GM23338 (cell line): Measurements from ENCODE around the gene AP1M2. TPM values are rescaled to one million over a fixed set of nuclear protein-coding genes. Genes with fewer than 3 reads are reported as not detected.

Experiments used
- ATAC-seq: fragments of 200-7000 bp; cut with Tn5 transposase; 3 replicates; pipeline ENCODE4 v1.9.1; 2020
- DNase-seq: peaks from one replicate; pipeline ENCODE4 v3.0.0-alpha.2; 2015; ENCODE audit warnings: low spot score
- H2AFZ ChIP-seq: fragments of 200-600 bp; sonication (generic); 2 replicates; pipeline ENCODE4 v1.8.0; 2016; ENCODE audit warnings: antibody characterized with exemption, mild to moderate bottlenecking, moderate library complexity
- H3F3A ChIP-seq: fragments of 200-600 bp; sonication (generic); replicated peaks from 2 replicates; pipeline ENCODE4 v1.8.0; 2017; ENCODE audit warnings: antibody characterized with exemption, mixed run types, low read depth
- H3K27ac ChIP-seq: fragments of 200-600 bp; sonication (generic); 2 replicates; pipeline ENCODE4 v1.6.1; 2016; ENCODE audit warnings: low read depth
- H3K27me3 ChIP-seq: fragments of 200-600 bp; sonication (generic); 2 replicates; pipeline ENCODE4 v1.8.0; 2016; ENCODE audit warnings: mild to moderate bottlenecking, mixed run types, moderate library complexity; ENCODE audit not compliant: insufficient read depth
- H3K36me3 ChIP-seq: fragments of 200-600 bp; sonication (generic); 2 replicates; pipeline ENCODE4 v1.8.0; 2016; ENCODE audit warnings: mild to moderate bottlenecking; ENCODE audit not compliant: insufficient read depth
- H3K4me1 ChIP-seq: fragments of 200-600 bp; sonication (generic); 2 replicates; pipeline ENCODE4 v1.8.0; 2016; ENCODE audit warnings: mild to moderate bottlenecking, moderate library complexity; ENCODE audit not compliant: insufficient read depth
- H3K4me2 ChIP-seq: fragments of 200-600 bp; sonication (generic); 2 replicates; pipeline ENCODE4 v1.7.1; 2017; ENCODE audit warnings: mixed run types
- H3K4me3 ChIP-seq: fragments of 200-600 bp; sonication (generic); 2 replicates; pipeline ENCODE4 v1.6.1; 2016; ENCODE audit warnings: mixed run types
- H3K79me2 ChIP-seq: fragments of 200-600 bp; sonication (generic); replicated peaks from 2 replicates; pipeline ENCODE4 v1.8.0; 2017; ENCODE audit warnings: mild to moderate bottlenecking; ENCODE audit not compliant: insufficient read depth
- H3K9me2 ChIP-seq: fragments of 200-600 bp; sonication (generic); 2 replicates; pipeline ENCODE4 v1.8.0; 2017; ENCODE audit not compliant: insufficient read depth
- H4K20me1 ChIP-seq: fragments of 200-600 bp; sonication (generic); replicated peaks from 2 replicates; pipeline ENCODE4 v1.8.0; 2017; ENCODE audit warnings: mild to moderate bottlenecking; ENCODE audit not compliant: insufficient read depth
- H3K27ac Mint-ChIP-seq: 2 replicates; pipeline ENCODE4 v1.8.0; 2020; ENCODE audit warnings: inconsistent platforms, mild to moderate bottlenecking, moderate library complexity, mixed read lengths
- H3K27me3 Mint-ChIP-seq: 3 replicates; pipeline ENCODE4 v1.8.0; 2022; ENCODE audit warnings: low read depth, mild to moderate bottlenecking, moderate library complexity, mixed read lengths, inconsistent platforms; ENCODE audit not compliant: insufficient read depth, poor library complexity
- H3K36me3 Mint-ChIP-seq: 3 replicates; pipeline ENCODE4 v1.8.0; 2021; ENCODE audit warnings: low read depth, mild to moderate bottlenecking, inconsistent platforms, moderate library complexity, mixed read lengths
- H3K4me1 Mint-ChIP-seq: 3 replicates; pipeline ENCODE4 v1.8.0; 2020; ENCODE audit warnings: mild to moderate bottlenecking, inconsistent platforms, mixed read lengths
- H3K4me3 Mint-ChIP-seq: 3 replicates; pipeline ENCODE4 v1.8.0; 2021; ENCODE audit warnings: moderate library complexity, mild to moderate bottlenecking, inconsistent platforms, mixed read lengths
- H3K9me3 Mint-ChIP-seq: 3 replicates; pipeline ENCODE4 v1.8.0; 2020; ENCODE audit warnings: moderate library complexity, mild to moderate bottlenecking, inconsistent platforms, mixed read lengths
- EZH2phosphoT487 ChIP-seq: fragments of 200-600 bp; sonication (generic); IDR thresholded peaks from one replicate; pipeline ENCODE4 v1.8.1; 2018; ENCODE audit warnings: antibody characterized with exemption; ENCODE audit not compliant: unreplicated experiment
- NANOG ChIP-seq: IDR thresholded peaks from 2 replicates; pipeline ENCODE4 v1.6.1; 2016; ENCODE audit warnings: antibody characterized with exemption, borderline replicate concordance
- POLR2AphosphoS5 ChIP-seq: IDR thresholded peaks from 2 replicates; pipeline ENCODE4 v1.6.1; 2016; ENCODE audit warnings: antibody characterized with exemption, low read depth
- REST ChIP-seq: IDR thresholded peaks from one replicate; pipeline ENCODE4 v1.6.1; 2018; ENCODE audit warnings: antibody characterized with exemption; ENCODE audit not compliant: unreplicated experiment
- ZNF114 ChIP-seq: fragments of 250-450 bp; sonication (Bioruptor Pico); IDR thresholded peaks from 2 replicates; pipeline ENCODE4 v1.5.0; 2020; ENCODE audit warnings: mild to moderate bottlenecking, moderate library complexity
- polyA plus RNA-seq: library from polyadenylated mRNA; unstranded; fragments of >200 nt; fragmentation: Nextera tagmentation; extraction: Ambion mirVana; gene quantifications from 2 replicates; pipeline ENCODE4 v1.2.1, GENCODE V29; 2016
- total RNA-seq: library from RNA; depleted of rRNA; stranded (reverse); fragments of >200 nt; shearing (Covaris generic); gene quantifications from 2 replicates; pipeline ENCODE4 v1.2.3, GENCODE V29; 2014
- TF ChIP-seq, protein P1 (sequence below): fragments of 250-450 bp; sonication (Bioruptor Pico); IDR thresholded peaks from 2 replicates; pipeline ENCODE4 v1.5.0; 2020; ENCODE audit warnings: mild to moderate bottlenecking, moderate library complexity

AP1M2 gene
- total and polyA plus RNA-seq, 2 experiments from 2014 or later: 128 to 165 TPM

GRCh38 chr19:10602330-10603083 lies 15.4 kb upstream of the AP1M2 start:
- Histone ChIP-seq H3K79me2 (peaks cover 13% of the 10 kb centered on the region), H3K4me2 (peak overlapping the region; percentile 100), H4K20me1 (no peaks in the 10 kb centered on the region), H2AFZ (peak overlapping the region; percentile 91), H3F3A (peaks cover 19% of the 10 kb centered on the region; the same call in 1 of the 2 replicates), H3K4me1 (peaks cover 12% of the 10 kb centered on the region), H3K4me3 (peak overlapping the region; percentile 93), H3K9me2 (no peaks in the 10 kb centered on the region), H3K27me3 (no peaks in the 10 kb centered on the region), H3K36me3 (no peaks in the 10 kb centered on the region), H3K27ac (peak overlapping the region; percentile 68; the same call in 1 of the 2 replicates)
- TF ChIP-seq, protein P1, sequence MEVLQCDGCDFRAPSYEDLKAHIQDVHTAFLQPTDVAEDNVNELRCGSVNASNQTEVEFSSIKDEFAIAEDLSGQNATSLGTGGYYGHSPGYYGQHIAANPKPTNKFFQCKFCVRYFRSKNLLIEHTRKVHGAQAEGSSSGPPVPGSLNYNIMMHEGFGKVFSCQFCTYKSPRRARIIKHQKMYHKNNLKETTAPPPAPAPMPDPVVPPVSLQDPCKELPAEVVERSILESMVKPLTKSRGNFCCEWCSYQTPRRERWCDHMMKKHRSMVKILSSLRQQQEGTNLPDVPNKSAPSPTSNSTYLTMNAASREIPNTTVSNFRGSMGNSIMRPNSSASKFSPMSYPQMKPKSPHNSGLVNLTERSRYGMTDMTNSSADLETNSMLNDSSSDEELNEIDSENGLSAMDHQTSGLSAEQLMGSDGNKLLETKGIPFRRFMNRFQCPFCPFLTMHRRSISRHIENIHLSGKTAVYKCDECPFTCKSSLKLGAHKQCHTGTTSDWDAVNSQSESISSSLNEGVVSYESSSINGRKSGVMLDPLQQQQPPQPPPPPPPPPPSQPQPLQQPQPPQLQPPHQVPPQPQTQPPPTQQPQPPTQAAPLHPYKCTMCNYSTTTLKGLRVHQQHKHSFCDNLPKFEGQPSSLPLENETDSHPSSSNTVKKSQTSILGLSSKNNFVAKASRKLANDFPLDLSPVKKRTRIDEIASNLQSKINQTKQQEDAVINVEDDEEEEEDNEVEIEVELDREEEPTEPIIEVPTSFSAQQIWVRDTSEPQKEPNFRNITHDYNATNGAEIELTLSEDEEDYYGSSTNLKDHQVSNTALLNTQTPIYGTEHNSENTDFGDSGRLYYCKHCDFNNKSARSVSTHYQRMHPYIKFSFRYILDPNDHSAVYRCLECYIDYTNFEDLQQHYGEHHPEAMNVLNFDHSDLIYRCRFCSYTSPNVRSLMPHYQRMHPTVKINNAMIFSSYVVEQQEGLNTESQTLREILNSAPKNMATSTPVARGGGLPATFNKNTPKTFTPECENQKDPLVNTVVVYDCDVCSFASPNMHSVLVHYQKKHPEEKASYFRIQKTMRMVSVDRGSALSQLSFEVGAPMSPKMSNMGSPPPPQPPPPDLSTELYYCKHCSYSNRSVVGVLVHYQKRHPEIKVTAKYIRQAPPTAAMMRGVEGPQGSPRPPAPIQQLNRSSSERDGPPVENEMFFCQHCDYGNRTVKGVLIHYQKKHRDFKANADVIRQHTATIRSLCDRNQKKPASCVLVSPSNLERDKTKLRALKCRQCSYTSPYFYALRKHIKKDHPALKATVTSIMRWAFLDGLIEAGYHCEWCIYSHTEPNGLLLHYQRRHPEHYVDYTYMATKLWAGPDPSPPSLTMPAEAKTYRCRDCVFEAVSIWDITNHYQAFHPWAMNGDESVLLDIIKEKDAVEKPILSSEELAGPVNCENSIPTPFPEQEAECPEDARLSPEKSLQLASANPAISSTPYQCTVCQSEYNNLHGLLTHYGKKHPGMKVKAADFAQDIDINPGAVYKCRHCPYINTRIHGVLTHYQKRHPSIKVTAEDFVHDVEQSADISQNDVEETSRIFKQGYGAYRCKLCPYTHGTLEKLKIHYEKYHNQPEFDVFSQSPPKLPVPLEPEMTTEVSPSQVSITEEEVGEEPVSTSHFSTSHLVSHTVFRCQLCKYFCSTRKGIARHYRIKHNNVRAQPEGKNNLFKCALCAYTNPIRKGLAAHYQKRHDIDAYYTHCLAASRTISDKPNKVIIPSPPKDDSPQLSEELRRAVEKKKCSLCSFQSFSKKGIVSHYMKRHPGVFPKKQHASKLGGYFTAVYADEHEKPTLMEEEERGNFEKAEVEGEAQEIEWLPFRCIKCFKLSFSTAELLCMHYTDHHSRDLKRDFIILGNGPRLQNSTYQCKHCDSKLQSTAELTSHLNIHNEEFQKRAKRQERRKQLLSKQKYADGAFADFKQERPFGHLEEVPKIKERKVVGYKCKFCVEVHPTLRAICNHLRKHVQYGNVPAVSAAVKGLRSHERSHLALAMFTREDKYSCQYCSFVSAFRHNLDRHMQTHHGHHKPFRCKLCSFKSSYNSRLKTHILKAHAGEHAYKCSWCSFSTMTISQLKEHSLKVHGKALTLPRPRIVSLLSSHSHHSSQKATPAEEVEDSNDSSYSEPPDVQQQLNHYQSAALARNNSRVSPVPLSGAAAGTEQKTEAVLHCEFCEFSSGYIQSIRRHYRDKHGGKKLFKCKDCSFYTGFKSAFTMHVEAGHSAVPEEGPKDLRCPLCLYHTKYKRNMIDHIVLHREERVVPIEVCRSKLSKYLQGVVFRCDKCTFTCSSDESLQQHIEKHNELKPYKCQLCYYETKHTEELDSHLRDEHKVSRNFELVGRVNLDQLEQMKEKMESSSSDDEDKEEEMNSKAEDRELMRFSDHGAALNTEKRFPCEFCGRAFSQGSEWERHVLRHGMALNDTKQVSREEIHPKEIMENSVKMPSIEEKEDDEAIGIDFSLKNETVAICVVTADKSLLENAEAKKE (CRISPR knock-in tag): no peak
- peak; percentile 76 for TF ChIP-seq POLR2AphosphoS5
- DNase-seq: peak; percentile 91
- ATAC-seq: peak; percentile 87
- no peak overlapping the region for H3K27ac Mint-ChIP-seq
- H3K9me3 Mint-ChIP-seq: no peaks in the 10 kb centered on the region
- H3K4me3 Mint-ChIP-seq: peak overlapping the region; percentile 83
- no peaks in the 10 kb centered on the region; the same call in 2 of the 3 replicates for H3K36me3 Mint-ChIP-seq
- peaks cover 17% of the 10 kb centered on the region for H3K4me1 Mint-ChIP-seq
- H3K27me3 Mint-ChIP-seq: peaks cover 6% of the 10 kb centered on the region

DNA sequence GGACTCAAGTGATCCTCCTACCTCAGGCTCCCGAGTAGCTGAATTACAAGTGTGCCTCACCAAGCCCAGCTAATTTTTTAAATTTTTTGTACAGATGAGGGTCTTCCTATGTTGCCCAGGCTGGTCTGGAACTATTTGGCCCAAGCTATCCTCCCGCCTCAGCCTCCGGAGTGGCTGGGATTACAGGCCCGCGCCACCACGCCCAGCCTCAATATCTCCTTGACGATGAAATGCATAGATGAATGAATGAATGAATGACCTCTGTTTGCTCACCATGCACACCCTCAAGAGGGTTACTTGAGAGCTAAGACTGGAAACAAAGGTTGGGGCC lies 14.9 kb upstream of the AP1M2 start:
- Histone ChIP-seq H3K36me3 (no peaks in the 10 kb centered on the region), H3K4me3 (no peak overlapping the region), H3K9me2 (no peaks in the 10 kb centered on the region), H3K4me1 (peaks cover 12% of the 10 kb centered on the region), H3F3A (peaks cover 19% of the 10 kb centered on the region; the same call in 1 of the 2 replicates), H3K79me2 (peaks cover 13% of the 10 kb centered on the region), H3K27ac (no peak overlapping the region), H3K27me3 (no peaks in the 10 kb centered on the region), H2AFZ (peak overlapping the region; percentile 88; the same call in 1 of the 2 replicates), H4K20me1 (no peaks in the 10 kb centered on the region), H3K4me2 (0 out of 2 replicates have a peak overlapping the region, but pooled peaks have one; percentile 46)
- no peak for TF ChIP-seq ZNF114 (CRISPR knock-in tag)
- no peak for TF ChIP-seq NANOG
- no peak for TF ChIP-seq EZH2phosphoT487
- no peak for TF ChIP-seq REST
- Mint-ChIP-seq H3K9me3 (no peaks in the 10 kb centered on the region), H3K4me1 (peaks cover 17% of the 10 kb centered on the region), H3K27me3 (peaks cover 6% of the 10 kb centered on the region), H3K4me3 (peak overlapping the region; percentile 64), H3K27ac (peak overlapping the region; percentile 58; the same call in 1 of the 2 replicates), H3K36me3 (no peaks in the 10 kb centered on the region; the same call in 2 of the 3 replicates)
- no peak for ATAC-seq
- DNase-seq: no peak
